GM04503 (cell line): ENCODE results near the gene ZNF324B.
"Not testable (repeated sequence)": the region's sequence is repeated elsewhere in the genome, so short reads cannot be mapped to it uniquely, and the experiment has no call there.

ENCODE experiments used
- DNase-seq: peaks from one replicate; pipeline ENCODE4 v3.0.0-alpha.2; 2012; ENCODE audit warnings: low read depth

Gene ZNF324B

DNA sequence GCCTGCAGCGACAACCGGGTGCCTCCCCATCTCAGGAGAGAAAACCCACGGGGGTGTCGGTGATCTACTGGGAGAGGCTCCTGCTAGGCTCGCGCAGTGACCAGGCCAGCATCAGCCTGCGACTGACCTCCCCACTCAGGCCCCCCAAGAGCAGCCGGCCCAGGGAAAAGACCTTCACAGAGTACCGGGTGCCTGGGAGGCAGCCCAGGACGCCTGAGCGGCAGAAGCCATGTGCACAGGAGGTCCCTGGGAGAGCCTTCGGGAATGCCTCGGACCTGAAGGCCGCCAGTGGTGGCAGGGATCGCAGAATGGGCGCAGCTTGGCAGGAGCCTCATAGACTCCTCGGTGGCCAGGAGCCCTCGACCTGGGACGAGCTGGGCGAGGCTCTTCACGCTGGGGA is 3.9 kb downstream of the ZNF324B start:
- DNase-seq = no peak

DNA sequence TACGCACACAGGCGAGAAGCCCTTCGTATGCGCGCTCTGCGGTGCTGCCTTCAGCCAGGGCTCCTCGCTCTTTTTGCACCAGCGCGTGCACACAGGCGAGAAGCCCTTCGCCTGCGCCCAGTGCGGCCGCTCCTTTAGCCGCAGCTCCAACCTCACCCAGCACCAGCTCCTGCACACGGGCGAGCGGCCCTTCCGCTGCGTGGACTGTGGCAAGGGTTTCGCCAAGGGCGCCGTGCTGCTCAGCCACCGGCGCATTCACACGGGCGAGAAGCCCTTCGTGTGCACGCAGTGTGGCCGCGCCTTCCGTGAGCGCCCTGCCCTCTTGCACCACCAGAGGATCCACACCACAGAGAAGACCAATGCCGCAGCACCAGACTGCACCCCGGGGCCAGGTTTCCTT is 4.7 kb downstream of the ZNF324B start:
- no peak for DNase-seq

DNA sequence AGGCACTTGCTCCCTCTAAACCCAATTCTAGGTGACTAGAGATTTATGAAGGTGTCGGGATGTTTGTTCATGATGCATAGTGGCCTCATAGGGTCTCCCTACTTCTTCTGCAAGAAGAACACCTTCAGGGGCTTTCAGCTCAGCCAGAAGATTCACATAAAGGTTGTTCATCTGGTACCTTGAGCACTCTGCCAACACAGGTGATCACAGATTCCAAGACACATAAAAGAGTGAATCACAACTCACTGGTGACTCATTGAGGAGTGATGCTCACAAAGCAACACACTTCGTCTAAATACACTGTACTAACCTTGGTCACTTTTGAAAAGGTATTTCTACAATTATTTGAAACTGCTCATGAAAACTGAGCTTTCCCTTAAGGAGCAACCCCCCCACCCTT is 8.6 kb downstream of the ZNF324B start:
- no peak for DNase-seq

DNA sequence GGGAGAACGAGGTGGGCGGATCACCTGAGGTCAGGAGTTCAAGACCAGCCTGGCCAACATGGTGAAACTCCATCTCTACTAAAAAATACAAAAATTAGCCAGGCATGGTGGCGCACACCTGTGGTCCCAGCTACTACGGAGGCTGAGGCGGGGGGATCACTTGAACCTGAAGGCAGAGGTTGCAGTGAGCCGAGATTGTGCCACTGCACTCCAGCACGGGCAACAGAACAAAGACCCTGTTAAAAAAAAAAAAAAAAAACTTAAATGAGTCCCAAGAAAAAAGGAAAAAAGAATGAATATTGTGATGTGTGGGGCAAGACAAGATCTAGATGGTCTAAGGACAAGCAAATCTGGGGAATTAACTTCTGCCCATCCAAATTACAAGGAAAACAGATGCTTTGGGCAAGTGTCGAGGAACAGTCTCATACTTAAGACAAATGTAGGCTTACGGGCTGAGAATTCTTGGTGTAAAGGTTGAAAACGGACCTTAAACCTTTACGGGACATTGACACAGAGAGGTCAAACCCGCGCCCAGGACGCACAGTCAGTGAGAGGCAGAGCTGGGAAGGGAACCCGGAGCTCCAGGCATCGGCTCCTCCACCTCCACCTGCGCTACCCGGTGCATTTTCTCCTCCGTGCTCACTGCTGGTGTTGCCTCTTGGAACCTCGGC is 14.8 kb downstream of the ZNF324B start:
- DNase-seq = no peak

DNA sequence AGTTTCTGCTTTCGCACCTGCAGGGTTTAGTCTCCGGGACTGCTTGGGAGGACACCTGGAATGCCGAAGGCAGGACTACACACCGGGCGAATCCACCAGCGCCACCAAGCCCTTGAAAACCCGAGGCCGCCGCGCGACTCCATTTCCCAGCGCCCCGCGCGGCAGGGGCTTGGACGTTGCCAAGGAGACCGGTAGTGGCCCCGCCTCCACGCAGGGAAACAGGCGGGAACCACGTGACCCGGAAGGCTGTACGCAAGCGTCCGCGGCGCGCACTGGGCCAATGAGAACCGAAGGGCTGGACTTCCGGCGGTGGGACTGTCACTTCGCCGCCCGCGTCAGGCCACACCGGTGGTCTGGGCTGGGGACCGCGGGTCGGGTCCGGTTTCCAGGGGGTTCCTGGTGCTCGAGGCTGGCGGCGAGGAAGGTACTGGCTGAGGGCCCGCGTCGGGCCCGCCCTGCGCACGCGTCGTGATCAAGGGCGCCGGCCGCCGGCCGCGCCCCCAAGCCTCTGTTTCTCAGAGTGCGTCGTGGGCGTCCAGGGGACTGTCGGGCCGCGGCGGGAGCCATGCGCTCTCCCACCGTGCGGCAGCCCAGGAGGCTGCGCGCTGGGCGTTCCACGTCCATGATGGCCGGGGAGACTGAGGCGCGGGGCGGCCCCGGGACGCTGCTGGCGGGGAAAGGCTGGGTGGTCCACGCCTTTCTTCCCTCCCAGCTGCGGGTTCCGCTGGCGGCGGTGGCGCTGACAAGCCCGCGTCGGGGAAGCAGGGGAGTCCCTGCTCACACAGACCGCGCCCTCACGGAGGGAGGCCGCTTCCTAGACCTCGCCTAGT is 15.6 kb downstream of the ZNF324B start, which contains the start of gene ZNF324:
Gene ZNF324 (plus strand): TSS at position 321 of the 830 bp plus-strand sequence. CDS start 2,106 bp downstream, outside the sequence.
- DNase-seq = peak; percentile 55

DNA sequence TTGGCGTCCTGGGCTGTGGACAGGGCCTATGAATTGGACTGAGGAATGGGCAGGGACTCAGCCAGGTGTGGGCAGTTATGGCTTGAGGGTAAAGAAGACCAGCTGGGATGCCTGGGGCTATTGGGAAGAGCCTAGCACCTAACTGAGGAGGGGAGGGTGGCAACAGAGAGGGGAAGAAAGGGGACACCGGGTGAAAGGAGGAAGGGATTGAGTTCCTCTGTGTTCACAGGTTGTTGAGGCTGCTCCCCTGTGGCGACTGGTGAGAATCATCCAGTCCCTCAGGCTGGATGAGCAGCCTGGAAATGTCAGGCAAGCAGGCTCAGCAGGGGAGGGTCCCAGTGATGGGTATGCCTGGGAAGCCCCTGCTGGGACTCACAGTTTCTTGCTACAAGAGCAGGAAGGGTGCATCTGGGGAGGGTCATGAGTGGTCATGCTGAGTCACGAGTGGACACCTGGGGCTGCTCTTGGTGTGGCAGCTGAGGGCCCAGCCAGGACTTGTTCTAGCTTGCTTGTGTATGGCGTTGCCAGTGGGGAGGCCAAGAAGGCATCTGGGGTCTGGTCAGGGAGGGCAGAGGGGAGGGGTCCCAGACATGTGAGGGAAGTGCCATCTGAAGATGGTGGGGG is 16.9 kb downstream of the ZNF324B start:
- DNase-seq = no peak

DNA sequence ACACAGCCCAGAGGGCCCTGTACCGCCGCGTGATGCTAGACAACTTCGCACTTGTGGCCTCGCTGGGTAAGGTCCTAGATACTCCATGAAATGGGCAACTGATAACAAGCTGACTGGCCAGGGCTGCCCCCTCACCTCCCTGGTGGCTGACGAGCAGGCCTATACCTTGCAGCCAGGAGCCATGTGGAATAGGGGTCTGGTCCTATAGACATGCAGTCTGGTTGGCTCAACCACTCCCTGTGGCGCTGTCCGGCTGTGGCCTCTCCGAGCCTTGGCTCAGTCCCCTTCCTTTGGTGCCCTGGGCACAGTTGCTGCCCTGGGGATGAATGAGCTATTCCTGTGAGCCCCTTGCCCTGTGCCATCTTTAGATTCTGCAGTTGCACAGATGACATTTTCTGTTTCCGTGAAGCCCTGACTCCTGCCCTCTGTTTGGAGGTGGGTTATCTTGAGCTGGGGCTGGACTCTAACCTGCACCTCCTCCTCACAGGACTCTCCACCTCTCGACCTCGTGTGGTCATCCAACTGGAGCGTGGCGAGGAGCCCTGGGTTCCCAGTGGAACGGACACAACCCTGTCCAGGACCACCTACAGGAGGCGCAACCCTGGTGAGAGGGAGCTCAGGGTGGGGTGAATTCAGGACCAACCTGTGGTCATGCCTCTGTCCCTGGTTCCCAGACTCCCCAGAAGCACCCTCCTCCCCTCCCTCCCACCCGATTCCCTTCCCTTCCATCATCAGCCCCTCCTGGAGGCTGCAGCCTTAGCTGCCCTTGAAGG is 18.0 kb downstream of the ZNF324B start:
- no peak for DNase-seq

DNA sequence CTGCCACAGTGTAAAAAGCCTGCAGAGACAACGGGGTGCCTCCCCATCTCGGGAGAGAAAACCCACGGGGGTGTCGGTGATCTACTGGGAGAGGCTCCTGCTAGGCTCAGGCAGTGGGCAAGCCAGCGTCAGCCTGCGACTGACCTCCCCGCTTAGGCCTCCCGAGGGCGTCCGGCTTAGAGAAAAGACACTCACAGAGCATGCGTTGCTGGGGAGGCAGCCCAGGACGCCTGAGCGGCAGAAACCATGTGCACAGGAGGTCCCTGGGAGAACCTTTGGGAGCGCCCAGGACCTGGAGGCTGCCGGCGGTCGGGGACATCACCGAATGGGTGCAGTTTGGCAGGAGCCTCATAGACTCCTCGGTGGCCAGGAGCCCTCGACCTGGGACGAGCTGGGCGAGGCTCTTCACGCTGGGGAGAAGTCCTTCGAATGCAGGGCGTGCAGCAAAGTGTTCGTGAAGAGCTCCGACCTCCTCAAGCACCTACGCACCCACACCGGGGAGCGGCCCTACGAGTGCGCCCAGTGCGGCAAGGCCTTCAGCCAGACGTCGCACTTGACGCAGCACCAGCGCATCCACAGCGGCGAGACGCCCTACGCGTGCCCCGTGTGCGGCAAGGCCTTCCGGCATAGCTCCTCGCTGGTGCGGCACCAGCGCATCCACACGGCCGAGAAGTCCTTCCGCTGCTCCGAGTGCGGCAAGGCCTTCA is 19.6 kb downstream of the ZNF324B start:
- DNase-seq = not testable (repeated sequence)

DNA sequence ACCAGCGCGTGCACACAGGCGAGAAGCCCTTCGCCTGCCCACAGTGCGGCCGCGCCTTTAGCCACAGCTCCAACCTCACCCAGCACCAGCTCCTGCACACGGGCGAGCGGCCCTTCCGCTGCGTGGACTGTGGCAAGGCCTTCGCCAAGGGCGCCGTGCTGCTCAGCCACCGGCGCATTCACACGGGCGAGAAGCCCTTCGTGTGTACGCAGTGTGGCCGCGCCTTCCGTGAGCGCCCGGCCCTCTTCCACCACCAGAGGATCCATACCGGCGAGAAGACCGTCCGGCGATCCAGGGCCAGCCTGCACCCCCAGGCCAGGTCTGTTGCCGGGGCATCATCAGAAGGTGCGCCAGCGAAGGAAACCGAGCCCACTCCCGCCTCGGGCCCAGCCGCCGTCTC is 20.3 kb downstream of the ZNF324B start:
- no peak for DNase-seq

DNA sequence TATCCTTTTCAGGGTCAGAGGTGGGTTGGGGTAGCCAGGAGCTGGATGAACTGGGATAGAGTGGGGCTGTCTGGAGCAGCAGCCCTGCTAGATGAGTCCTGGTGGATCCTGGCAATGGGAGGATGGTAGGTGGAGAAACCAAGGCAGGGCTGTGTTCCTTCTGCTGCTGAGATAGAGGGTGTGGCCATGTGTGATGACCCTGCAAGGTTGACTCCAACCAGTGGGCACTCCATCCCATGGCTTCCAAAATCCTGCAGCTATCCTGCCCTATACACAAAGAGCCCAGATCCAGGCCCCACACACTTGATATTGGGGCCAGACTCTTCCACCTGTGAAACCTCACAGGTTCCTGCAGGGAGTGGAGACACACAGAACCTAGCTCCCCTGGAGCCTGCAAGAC is 22.4 kb downstream of the ZNF324B start:
- DNase-seq = no peak

DNA sequence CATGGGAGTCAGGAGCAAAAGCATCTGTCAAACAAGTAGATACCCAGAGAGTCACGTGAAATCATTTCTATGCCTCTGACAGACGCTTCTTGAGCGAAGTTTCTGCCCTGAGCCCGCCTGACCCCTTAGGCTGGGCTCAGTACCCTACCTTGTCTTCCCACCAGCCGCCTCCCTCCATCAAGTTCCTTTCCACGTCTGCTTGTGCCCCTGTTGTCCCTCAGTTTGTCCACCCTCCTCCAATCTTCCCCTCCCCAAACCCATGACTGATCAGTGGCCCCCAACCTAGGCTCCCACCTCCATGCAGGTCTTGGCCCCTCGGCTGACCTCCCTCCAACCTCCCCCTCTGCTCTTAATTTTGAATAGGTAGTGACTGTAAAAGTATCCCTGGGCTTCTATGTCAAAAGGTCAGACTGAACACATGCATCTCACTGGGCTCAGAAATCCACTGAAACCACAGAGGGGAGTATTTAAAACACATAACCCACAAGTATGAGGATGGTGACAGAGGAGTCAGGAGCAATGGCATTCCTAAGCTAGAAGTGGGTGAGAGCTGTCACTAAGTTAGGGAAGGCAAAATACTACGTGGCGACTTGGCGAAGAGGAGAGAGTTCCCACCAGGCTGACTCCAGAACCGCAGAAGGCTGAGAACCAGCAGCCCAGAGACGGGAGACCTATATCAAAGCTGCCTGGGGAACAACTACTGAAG is 23.0 kb downstream of the ZNF324B start:
- DNase-seq = peak; percentile 65

DNA sequence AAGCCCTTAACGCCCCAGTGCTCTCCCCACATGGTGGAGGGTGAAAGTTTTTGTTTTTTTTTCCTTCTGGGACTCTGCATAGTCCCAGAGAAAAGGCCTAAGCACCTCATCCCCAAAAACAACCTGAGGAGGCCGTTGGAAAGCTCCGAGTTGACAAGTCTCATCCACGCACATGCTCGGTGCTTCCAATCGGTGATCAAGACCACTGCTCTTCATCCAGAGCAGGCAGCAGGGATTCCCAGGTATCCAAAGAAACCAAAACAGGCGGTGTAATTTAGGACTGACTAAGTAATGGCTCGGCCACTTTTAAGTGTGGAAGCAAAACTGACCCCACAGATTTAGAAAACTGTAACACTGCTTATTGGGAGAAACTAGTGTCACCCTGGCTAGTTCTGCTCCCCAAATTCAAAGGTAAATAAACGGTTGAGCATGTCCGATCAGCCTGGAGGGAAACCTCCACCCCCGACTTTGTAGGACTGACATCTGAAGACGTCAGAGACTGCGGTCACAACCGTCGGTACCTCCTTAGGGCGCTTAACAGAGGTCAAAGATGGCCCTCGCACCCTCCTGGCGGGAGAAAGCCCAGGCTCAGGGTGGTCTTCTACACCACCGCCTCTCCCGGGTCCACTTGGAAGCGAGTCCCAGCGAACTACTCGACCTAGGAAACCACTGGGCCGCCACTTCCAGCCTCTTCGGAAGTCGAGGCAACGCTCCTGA is 23.7 kb downstream of the ZNF324B start:
- no peak for DNase-seq

DNA sequence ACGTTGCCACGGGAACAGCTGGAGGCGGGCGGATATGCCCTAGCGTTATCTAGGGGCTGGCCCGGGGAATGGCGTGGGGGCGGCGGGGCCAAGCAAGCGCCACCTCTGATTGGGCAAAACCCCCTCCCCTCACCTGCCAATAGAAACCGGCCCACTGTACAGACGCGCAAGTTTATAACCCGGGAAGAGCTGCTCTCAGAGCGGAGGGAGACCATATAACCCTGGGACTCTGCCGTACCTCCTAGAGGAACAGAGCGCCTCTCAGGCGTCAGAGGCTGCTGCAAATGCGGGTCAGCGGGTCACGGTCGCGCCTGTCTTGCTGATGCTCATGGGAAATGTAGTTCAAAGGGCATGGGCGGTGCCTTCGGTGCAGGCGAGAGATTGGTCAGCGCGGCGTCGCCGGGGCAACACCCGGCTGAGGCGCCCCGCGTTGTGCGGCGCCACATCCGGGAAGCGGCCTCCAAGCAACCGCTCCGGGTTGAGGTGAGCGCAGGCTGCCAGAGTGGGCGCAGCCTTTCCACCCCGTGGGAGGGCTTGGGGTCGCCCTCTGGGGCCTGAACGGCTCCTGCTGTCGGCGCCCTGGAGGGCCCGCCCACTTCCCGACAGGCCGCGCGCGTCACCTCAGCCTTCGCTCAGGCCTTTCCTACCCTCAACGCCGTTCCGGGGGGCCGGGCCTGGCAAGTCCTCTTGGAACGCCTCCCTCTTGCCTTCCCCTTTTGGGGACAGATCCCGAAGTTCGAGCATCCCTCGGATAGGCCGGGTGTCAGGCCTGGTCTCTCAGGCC is 24.5 kb downstream of the ZNF324B start, which contains the start of gene ZNF446:
Gene ZNF446 (plus strand): TSS at position 639 of the 784 bp plus-strand sequence. CDS start 867 bp downstream, outside the sequence.
- DNase-seq = peak; percentile 90

DNA sequence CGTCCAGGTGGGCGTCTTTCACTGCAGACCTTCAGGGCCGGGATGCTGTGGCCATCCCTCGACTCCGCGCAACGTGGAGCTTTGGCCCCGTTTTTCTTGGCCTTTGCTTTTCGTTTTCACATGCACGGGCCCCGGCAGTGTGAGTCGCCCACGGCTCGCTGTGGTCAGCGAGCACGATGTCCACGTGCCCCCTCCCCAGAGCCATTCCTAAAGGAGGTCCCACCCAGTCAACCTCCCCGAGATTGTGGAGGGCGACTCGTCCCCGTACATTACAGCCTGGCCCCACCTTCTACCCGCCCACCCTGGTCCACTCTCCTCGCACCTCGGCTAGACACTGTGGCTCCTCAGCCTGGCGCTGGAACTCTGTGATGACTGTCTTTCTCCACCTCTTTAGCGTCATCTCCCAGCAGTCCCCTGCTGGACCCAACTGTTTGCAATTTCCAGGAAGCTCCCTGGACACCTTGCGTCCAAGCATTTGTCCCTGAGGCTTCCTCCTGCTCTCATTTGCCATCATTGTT is 25.1 kb downstream of the ZNF324B start:
- DNase-seq = no peak

DNA sequence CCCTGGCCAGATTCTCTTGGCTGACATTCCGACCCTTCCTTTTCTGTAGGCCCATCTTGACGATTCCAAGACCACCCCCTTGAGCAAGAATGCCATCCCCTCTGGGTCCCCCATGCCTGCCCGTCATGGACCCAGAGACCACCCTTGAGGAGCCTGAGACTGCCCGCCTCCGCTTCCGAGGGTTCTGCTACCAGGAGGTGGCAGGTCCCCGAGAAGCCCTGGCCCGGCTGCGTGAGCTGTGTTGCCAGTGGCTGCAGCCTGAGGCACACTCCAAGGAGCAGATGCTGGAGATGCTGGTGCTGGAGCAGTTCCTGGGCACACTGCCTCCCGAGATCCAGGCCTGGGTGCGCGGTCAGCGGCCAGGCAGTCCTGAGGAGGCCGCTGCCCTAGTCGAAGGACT is 25.7 kb downstream of the ZNF324B start:
- no peak for DNase-seq

DNA sequence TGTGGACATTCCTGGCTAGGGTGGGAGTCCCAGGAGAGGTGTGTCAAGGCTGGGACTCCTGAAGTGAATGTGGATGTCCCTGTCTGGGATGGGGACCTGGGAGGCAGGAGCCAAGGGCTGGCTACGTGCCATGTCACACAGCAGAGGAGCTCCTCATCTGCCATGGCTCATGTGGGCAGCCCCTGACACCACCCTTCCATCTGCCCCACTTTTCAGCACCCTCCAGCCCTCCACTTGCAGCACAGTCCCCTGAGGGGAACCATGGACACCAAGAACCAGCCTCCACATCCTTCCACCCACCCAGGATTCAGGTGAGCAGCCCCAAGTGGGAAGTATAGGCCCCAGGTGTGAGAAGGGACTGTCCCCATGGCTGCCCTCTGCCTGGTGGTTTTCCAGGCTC is 26.4 kb downstream of the ZNF324B start:
- no peak for DNase-seq

DNA sequence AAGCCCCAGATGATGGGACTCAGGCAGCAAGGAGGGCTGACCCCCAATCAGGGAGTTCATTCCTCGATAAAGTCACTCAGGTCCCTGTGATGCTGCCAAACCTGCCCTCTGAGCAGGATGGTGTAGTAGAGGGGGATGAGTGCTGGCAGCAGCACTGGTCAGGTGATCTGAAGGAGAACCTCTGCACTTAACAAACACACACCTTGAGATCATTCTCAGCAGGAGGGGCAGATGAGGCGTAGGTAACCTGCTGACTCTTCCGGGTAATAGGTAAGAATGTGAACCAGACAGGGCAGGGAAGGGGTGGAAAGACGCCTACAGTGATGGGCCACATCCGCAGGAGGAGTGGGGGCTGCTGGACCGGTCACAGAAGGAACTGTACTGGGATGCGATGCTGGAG is 27.9 kb downstream of the ZNF324B start:
- DNase-seq = no peak

DNA sequence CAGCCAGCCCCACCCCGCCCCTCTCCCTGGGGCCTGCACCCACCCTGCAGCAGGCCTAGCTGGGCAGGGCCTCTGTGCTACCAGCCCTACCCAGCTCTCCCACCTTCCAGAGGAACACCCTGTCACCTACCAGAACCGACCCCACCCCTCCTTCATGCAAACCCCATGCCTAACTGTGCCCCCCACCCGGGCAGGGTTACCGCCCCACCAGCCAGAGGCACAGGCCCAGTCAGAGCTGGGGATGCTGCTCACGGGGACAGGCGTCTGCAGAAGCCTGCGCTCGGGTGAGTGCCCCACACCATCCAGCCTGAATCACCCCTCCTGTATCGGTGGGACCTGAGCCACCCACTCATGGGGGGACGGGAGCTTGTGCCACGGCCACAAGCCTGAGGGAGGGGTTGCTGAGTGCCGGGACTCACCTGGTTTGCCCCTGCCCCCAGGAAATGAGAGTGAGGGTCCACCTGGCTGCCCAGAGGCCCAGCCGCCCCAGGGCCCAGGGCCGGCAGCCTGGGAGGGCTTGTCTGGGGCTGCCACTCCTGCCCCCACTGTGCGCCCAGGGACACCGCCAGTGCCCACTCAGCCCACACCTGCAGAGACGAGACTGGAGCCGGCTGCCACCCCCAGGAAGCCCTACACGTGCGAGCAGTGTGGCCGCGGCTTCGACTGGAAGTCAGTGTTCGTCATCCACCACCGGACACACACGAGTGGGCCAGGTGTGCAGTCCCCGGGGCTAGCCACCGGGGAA is 28.5 kb downstream of the ZNF324B start:
- DNase-seq = no peak
